Neuronal stem cell (in vitro differentiated cells): ENCODE data around the gene PDS5B.
"Not testable (repeated sequence)": the region's sequence is repeated elsewhere in the genome, so short reads cannot be mapped to it uniquely, and the experiment has no call there.

Experiments used
- DNase-seq: peaks from one replicate; pipeline ENCODE4 v3.0.0-alpha.2; 2013; ENCODE audit warnings: low spot score
- H2AFZ ChIP-seq: one replicate; pipeline ENCODE4 v1.6.1; 2013; ENCODE audit warnings: mild to moderate bottlenecking, low read length, inconsistent platforms
- H2AK5ac ChIP-seq: 2 replicates; pipeline ENCODE4 v1.6.1; 2013; ENCODE audit warnings: low read depth, mild to moderate bottlenecking, inconsistent platforms, low read length, moderate library complexity, mixed read lengths
- H2BK120ac ChIP-seq: 2 replicates; pipeline ENCODE4 v1.6.1; 2013; ENCODE audit warnings: low read depth, mild to moderate bottlenecking, inconsistent platforms, low read length, moderate library complexity, mixed read lengths
- H2BK12ac ChIP-seq: one replicate; pipeline ENCODE4 v1.6.1; 2013; ENCODE audit warnings: low read length, inconsistent platforms
- H2BK15ac ChIP-seq: 2 replicates; pipeline ENCODE4 v1.6.1; 2013; ENCODE audit warnings: mild to moderate bottlenecking, low read length, inconsistent platforms, mixed read lengths
- H2BK5ac ChIP-seq: one replicate; pipeline ENCODE4 v1.6.1; 2013; ENCODE audit warnings: inconsistent platforms, mild to moderate bottlenecking, low read length, moderate library complexity
- H3K14ac ChIP-seq: one replicate; pipeline ENCODE4 v1.6.1; 2013; ENCODE audit warnings: low read length, inconsistent platforms
- H3K18ac ChIP-seq: 2 replicates; pipeline ENCODE4 v1.6.1; 2013; ENCODE audit warnings: low read length, inconsistent platforms
- H3K23ac ChIP-seq: 2 replicates; pipeline ENCODE4 v1.6.1; 2013; ENCODE audit warnings: low read depth, mild to moderate bottlenecking, mixed read lengths, low read length, inconsistent platforms; ENCODE audit not compliant: poor library complexity
- H3K27ac ChIP-seq: replicated peaks from 3 replicates; pipeline ENCODE4 v1.5.1; 2013; ENCODE audit warnings: low read length, inconsistent platforms
- H3K27me3 ChIP-seq, 3 experiments: 2 replicates each; pipeline ENCODE4 v1.6.1; 2013; ENCODE audit warnings: low read length in 3 of 3, mild to moderate bottlenecking in 2 of 3, inconsistent platforms in 1 of 3, low read depth in 1 of 3, mixed read lengths in 1 of 3, moderate library complexity in 1 of 3; ENCODE audit not compliant: control insufficient read depth in 3 of 3, insufficient read depth in 3 of 3
- H3K36me3 ChIP-seq, 2 donors: replicated peaks in 1 of 2; 2 replicates each; pipeline ENCODE4 v1.6.1; 2013; ENCODE audit warnings: low read length in 2 of 2; ENCODE audit not compliant: control insufficient read depth in 2 of 2, insufficient read depth in 2 of 2
- H3K4ac ChIP-seq: 2 replicates; pipeline ENCODE4 v1.6.1; 2013; ENCODE audit warnings: inconsistent platforms, mild to moderate bottlenecking, low read length, moderate library complexity
- H3K4me1 ChIP-seq, 2 donors: 1 replicate in 1 of 2; 2 replicates in 1 of 2; pipeline ENCODE4 v1.6.1; 2013; ENCODE audit warnings: low read length in 2 of 2, low read depth in 1 of 2; ENCODE audit not compliant: control insufficient read depth in 2 of 2, insufficient read depth in 1 of 2
- H3K4me2 ChIP-seq: one replicate; pipeline ENCODE4 v1.6.1; 2013; ENCODE audit warnings: mild to moderate bottlenecking, low read length, inconsistent platforms; ENCODE audit not compliant: insufficient read depth, poor library complexity, severe bottlenecking
- H3K4me3 ChIP-seq, 2 donors: 2 replicates each; pipeline ENCODE4 v1.5.1; 2013; ENCODE audit warnings: low read length in 2 of 2, mild to moderate bottlenecking in 2 of 2, inconsistent platforms in 1 of 2, moderate library complexity in 1 of 2
- H3K79me1 ChIP-seq: one replicate; pipeline ENCODE4 v1.6.1; 2013; ENCODE audit warnings: low read depth, mild to moderate bottlenecking, inconsistent platforms, low read length, moderate library complexity
- H3K9ac ChIP-seq: one replicate; pipeline ENCODE4 v1.6.1; 2013; ENCODE audit warnings: mild to moderate bottlenecking, low read depth, low read length, inconsistent platforms; ENCODE audit not compliant: poor library complexity
- H3K9me3 ChIP-seq, 2 donors: replicated peaks in 1 of 2; 2 replicates each; pipeline versions ENCODE3 to v1.6.1; 2013; ENCODE audit warnings: low read length in 2 of 2, mild to moderate bottlenecking in 2 of 2, inconsistent platforms in 1 of 2, low read depth in 1 of 2, mixed read lengths in 1 of 2, moderate library complexity in 1 of 2; ENCODE audit not compliant: control insufficient read depth in 2 of 2, insufficient read depth in 1 of 2
- H4K8ac ChIP-seq: one replicate; pipeline ENCODE4 v1.6.1; 2013; ENCODE audit warnings: low read depth, mild to moderate bottlenecking, inconsistent platforms, low read length, moderate library complexity
- H4K91ac ChIP-seq: one replicate; pipeline ENCODE4 v1.6.1; 2013; ENCODE audit warnings: low read length, low read depth, mild to moderate bottlenecking, inconsistent platforms; ENCODE audit not compliant: poor library complexity
- WGBS, 2 donors: extraction: QIAGEN DNeasy Blood & Tissue Kit; methylation state at CpG; one replicate each; pipeline ENCODE4 v1.1.7; 2013; ENCODE audit warnings: missing lambda C conversion rate in 2 of 2, mixed read lengths in 1 of 2; ENCODE audit not compliant: insufficient read length in 2 of 2, insufficient replicate concordance in 1 of 2; ENCODE audit errors: extremely low coverage in 2 of 2; 5-methylcytosine and 5-hydroxymethylcytosine counted together

PDS5B gene

GRCh38 chr13:32723987-32724386 is 137.7 kb downstream of the PDS5B start:
- Histone ChIP-seq H2BK15ac (no peak overlapping the region), H3K79me1 (peaks cover 4% of the 10 kb centered on the region), H3K23ac (no peak overlapping the region), H3K27ac (no peak overlapping the region), H3K4me3 (no peak overlapping the region), H3K14ac (no peak overlapping the region), H3K4me2 (no peak overlapping the region), H2BK120ac (no peak overlapping the region), H3K18ac (no peak overlapping the region), H3K36me3 (peaks cover 2 to 57% of the 10 kb centered on the region in 2 donors), H4K8ac (no peak overlapping the region), H2AK5ac (no peak overlapping the region), H2AFZ (no peak overlapping the region), H2BK5ac (no peak overlapping the region), H3K9ac (no peak overlapping the region), H3K4me1 (no peaks in the 10 kb centered on the region), H3K9me3 (peaks cover 8 to 27% of the 10 kb centered on the region in 2 donors), H2BK12ac (no peak overlapping the region), H3K27me3 (no peaks in the 10 kb centered on the region), H4K91ac (no peak overlapping the region), H3K4ac (no peak overlapping the region)
- no peak for DNase-seq
- WGBS, 2 donors: no CpG with 5 or more reads among the region's 3 CpGs

DNA sequence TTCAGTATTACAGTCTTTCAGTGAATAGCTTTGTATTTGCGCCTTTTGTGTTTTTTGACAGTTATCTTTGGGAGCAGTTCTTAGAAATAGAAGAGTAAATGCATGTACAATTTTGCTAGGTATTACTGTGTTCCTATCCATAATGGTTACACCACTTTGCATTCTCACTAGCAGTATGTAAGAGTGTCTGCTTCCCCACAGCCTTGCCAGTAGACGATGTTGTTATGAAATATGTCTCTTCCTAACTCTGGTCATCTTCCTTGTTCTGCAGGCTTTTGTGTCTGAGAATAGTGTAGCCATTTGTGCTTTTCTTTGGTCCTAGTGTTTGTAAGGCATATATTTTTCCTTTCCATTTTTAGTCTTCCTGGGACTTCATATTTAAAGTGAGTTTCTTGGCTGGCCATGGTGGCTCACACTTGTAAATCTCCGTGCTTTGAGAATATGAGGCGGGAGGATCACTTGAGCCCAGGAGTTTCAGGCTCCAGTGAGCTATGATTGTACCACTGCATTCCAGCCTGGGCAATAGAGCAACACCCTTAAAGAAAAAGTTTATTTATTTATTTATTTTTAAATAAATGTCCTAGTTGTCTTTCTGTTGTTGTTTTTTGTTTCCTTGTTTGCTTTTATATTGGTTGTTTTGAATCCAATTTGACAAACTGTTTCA is 140.3 kb downstream of the PDS5B start:
- H3K27me3 ChIP-seq: no peaks in the 10 kb centered on the region
- peaks cover 2% of the 10 kb centered on the region for H3K79me1 ChIP-seq
- H2BK120ac ChIP-seq: no peak overlapping the region
- no peak overlapping the region for H2BK15ac ChIP-seq
- no peak overlapping the region for H2AFZ ChIP-seq
- no peak overlapping the region for H3K27ac ChIP-seq
- H3K36me3 ChIP-seq: peaks cover 2 to 45% of the 10 kb centered on the region in 2 donors
- H3K4me2 ChIP-seq: no peak overlapping the region
- H3K4me3 ChIP-seq: no peak overlapping the region
- no peak for DNase-seq
- no CpG with 5 or more reads among the region's 4 CpGs for WGBS, 2 donors
- H3K9ac ChIP-seq: no peak overlapping the region
- no peak overlapping the region for H4K8ac ChIP-seq
- H3K4me1 ChIP-seq: no peaks in the 10 kb centered on the region
- H2AK5ac ChIP-seq: no peak overlapping the region
- no peak overlapping the region for H3K14ac ChIP-seq
- H3K23ac ChIP-seq: no peak overlapping the region
- H2BK12ac ChIP-seq: no peak overlapping the region
- H3K4ac ChIP-seq: no peak overlapping the region
- H2BK5ac ChIP-seq: no peak overlapping the region
- H3K9me3 ChIP-seq: peaks cover 2 to 14% of the 10 kb centered on the region in 2 donors
- H4K91ac ChIP-seq: no peak overlapping the region
- H3K18ac ChIP-seq: no peak overlapping the region

DNA sequence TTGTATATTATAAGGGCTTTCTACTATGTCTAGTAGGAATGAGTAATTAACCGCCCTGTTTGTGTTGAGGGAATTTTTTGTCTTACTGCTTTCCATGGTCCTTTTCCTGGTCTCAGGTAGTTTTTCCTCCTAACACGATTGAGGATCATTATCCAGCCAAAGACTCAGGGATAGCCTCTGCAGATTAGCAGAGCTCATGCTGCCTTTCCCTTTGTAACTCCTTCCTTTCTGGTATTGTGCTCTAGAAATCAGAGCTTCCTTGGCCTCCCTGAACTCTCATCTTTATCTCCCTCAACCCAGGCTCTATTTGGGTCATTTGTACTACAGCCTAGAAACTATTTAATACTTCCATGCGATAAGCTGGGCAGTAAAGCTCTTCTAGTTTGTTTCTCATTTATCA is 142.1 kb downstream of the PDS5B start:
- Histone ChIP-seq H2BK12ac (no peak overlapping the region), H2AFZ (no peak overlapping the region), H3K36me3 (peaks cover 0 to 49% of the 10 kb centered on the region in 2 donors), H2BK15ac (no peak overlapping the region), H3K27ac (peak overlapping the region; percentile 30), H3K9me3 (peaks cover 0 to 5% of the 10 kb centered on the region in 2 donors), H2BK120ac (no peak overlapping the region), H4K8ac (no peak overlapping the region), H3K4me1 (no peaks in the 10 kb centered on the region), H2AK5ac (no peak overlapping the region), H3K23ac (no peak overlapping the region), H3K9ac (no peak overlapping the region), H3K4me2 (no peak overlapping the region), H3K18ac (no peak overlapping the region), H3K14ac (no peak overlapping the region), H3K4me3 (no peak overlapping the region), H4K91ac (no peak overlapping the region), H3K27me3 (no peaks in the 10 kb centered on the region), H3K79me1 (peaks cover 2% of the 10 kb centered on the region), H3K4ac (no peak overlapping the region), H2BK5ac (no peak overlapping the region)
- WGBS, 2 donors: no CpG with 5 or more reads among the region's 3 CpGs
- DNase-seq: peak; percentile 21

- not testable (repeated sequence) for H4K91ac ChIP-seq, H3K18ac ChIP-seq, H2BK15ac ChIP-seq, H3K4me1 ChIP-seq, H3K27me3 ChIP-seq, H2BK120ac ChIP-seq, H3K14ac ChIP-seq, H3K27ac ChIP-seq, H3K4me3 ChIP-seq, H2AFZ ChIP-seq, H3K79me1 ChIP-seq, H4K8ac ChIP-seq, H3K9me3 ChIP-seq, H2AK5ac ChIP-seq, H2BK5ac ChIP-seq, DNase-seq, H3K9ac ChIP-seq, H3K23ac ChIP-seq, H3K4me2 ChIP-seq, H2BK12ac ChIP-seq, H3K4ac ChIP-seq
- H3K36me3 ChIP-seq: peaks cover 0 to 48% of the 10 kb centered on the region in 2 donors
These were observed 142.8 kb downstream of the PDS5B start for GRCh38 chr13:32729097-32729496.
